HG03108 (cell line): ENCODE results near the gene TRIM45.
"Not testable (repeated sequence)": the region's sequence is repeated elsewhere in the genome, so short reads cannot be mapped to it uniquely, and the experiment has no call there.

Source experiments
- ATAC-seq: cut with Tn5 transposase; IDR thresholded peaks from one replicate; pipeline ENCODE4 v1.9.1; 2021; ENCODE audit warnings: moderate library complexity; ENCODE audit not compliant: unreplicated experiment

Gene TRIM45

DNA sequence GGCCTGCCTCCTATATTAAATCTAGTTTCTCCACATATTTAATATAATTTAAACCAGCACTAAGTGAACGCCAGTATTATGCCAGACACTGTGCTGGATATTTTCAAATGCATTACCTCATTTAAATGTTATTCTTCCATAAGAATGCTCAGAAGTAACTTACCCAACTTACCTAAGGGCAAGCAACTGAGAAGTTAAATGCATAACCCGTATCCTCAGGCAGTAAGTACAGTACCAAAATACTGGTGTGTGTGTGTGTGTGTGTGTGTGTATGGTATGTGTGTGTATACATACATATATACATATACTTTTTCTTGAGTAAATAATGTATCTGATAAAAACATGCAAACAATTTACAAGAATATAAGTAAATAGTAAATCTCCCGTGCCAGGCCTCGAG is 9.0 kb upstream of the TRIM45 start:
- no peak for ATAC-seq

- ATAC-seq: no peak
Observed at GRCh38 chr1:117128323-117129079, 7.0 kb upstream of the TRIM45 start.

DNA sequence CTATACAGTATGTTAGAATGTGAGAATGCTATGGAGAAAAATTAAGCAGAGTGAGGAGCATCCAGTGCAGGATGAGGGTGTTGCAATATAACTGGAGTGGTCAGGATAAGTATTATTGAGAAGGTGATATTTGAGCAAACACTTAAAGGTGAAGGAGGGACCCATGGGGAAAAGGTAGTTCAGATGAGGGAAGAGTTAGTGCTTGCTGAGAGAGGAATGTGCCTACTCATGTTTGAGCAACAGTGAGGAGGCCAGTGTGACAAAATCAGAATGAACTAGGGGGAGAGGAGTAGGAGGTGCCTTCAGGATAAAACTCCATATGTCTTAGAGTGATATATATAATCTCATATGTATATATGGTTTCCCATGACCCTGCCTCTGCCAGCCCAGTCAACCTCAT is 6.2 kb upstream of the TRIM45 start:
- ATAC-seq: no peak

DNA sequence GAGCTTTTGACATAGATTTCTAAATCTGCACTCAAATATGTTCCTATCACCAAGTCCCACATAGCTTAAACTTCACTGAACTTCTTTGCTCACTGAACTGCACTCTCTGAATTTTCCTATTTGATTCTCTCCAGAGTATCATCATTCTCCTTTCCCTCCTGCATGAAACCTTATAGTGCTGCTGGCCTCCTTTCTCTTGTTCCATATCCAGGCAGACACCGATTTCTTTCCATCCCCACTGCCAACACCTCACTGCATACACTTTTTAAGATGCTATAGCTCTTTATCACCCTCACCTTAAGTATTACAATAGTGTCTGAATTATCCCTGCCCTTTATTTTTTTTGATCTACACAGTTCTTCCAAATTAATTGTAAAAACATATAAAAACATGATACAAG is 3.1 kb upstream of the TRIM45 start:
- ATAC-seq: no peak

DNA sequence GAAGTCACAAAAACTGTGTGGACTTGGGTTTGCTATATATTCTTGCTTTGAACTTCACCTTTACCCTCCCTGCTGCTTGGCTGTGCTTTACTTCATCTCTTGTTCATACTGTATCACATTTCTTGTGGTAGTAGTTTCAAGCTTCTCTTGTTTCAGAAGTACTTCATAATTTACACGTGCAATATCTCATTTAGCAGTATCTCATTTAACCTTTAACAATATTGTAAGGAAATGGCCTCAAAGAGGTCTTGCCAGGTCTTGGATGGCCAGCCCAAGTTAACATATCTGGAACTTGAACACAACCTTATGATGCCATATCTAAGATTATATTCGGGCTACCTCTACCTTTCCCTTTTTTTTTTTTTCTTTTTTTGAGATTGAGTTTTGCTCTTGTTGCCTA is 1.7 kb upstream of the TRIM45 start:
- ATAC-seq: no peak

DNA sequence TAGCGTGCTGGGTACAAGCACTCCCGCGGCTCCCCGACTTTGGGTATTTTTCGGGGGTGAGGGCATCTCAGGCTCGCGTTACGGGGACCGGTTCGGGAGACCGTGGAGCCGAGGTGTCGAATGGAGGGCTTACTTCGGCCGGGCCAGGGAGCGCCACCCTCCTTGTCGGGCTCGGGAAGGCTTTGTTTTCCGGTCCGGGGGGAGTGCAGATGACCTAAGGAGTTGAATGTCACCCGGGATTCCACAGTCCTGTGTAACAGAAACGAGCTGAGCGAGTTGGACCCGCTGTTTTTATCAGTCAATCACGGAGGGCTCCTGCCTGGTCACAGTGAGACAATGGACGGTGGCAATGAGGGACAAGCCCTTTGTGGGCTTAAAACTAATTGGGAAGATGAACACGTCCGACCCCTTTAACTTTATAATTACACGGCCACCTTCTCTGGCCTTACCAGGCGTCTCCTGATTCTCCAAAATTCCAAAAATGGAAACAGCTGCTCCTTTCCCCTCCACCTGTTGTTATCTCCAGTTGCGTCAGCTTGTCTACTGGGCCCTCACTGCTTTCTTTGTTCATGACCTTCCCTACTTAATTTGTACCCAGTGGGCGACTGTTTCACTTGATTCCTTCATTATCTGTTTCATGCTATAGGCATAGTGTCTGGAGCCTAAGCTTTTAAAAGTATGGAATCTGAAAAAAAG is 929 bp upstream of the TRIM45 start:
- ATAC-seq: no peak

DNA sequence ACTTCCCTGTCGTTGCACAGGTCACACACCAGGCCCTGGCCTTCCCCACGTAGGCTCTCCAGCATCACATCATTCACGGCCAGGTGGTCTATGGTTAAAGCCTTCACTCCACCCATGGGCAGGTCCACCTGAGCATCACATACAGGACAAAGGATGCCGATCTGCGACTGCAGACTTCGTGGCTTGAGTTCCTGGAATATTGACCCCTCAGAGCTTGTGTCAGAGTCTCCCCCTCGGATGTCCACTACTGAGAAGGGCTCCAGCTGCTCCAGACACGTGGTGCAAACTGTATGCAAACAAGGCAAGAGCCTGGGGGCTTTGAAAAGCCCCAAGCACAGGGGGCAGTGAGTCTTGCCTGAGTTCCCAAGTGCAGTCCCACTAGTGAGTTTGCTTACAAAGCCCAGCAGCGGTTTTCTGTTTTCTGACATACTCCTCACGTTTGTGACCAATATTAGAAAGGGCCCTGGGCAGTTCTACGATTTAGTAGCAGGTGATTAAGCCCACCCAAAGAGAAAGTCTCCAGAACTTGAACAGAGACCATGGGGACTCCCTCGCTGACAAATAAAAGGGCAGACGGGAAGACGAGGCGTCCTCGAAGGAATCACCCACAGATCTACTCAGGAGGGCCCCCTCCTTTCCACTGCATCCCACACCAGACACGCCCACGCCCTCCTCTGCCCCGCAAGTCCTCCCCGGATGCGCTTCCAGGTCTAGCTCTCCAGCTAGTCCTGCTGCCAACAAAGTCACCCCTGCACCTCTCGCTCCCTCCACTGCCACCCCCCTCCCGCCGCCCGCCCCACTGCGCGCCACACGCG is 568 bp downstream of the TRIM45 start:
- ATAC-seq: no peak

GRCh38 chr1:117119144-117119543 is 2.4 kb downstream of the TRIM45 start:
- not testable (repeated sequence) for ATAC-seq

- no peak for ATAC-seq
Observed at GRCh38 chr1:117118137-117118536, 3.4 kb downstream of the TRIM45 start.

- ATAC-seq: no peak
Observed at GRCh38 chr1:117117697-117118096, 3.9 kb downstream of the TRIM45 start.

- no peak for ATAC-seq
Observed at GRCh38 chr1:117116784-117117130, 4.8 kb downstream of the TRIM45 start.

DNA sequence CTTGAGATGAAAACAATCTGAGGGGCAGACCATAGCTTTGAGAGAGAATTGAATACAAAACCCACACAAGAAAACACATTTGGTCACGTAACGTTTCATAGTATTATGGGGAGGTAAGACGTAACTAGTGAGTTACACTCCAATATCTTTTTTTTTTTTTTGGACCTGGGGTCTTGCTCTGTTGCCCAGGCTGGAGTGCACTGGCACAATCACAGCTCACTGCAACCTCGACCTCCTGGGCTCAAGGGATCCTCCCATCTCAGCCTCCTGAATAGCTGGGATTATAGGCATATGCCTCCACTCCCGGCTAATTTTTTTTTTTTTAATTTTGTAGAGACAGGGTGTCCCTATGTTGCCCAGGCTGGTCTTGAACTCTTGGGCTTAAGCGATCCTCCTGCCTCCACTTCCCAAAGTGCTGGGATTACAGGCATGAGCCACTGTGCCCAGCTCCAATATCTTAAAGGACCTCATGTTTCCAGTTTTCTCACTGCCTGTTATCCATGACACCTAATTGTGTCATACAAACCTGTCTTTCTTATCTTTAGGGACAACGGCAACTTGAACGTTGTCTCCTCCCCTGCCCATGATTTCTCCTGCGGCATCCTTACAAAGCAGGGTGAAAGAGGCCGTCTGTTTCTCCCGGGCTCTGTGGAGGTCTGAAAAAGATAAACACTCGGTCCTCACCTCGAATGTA is 5.3 kb downstream of the TRIM45 start:
- ATAC-seq: no peak

- no peak for ATAC-seq
Observed at GRCh38 chr1:117114877-117115276, 6.7 kb downstream of the TRIM45 start.

GRCh38 chr1:117113199-117113598 is 8.3 kb downstream of the TRIM45 start:
- ATAC-seq: no peak

DNA sequence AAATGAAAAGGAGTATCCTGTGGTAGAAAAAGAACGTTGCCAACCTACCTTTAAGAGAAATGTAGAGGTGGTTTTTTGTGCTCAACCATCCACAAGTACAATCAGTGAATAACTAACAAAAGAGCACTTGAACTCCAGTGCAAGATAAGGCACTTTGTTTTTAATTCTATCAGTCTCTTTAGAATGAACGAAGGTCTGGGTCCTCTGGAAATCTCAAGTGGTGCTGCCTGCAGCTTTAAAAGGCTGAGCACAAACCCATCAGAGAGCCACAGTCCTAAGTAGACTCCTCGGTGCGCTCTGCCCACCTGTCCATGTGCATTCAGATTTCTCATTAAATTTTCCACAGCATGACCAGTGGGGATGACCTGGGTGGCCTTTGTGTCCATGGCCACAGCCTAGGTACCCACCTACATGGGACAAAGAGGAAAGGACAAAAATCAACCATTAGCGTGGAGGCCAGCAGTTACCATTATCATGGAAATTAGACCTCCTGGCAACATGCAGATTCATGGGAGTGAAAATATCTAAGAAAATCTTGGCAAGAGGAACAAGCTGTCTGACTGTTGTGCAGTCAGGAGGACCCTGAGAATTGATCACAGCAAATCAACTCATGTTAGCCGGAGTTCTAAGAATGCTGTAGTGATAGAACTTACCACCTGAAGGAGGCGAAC is 9.4 kb downstream of the TRIM45 start:
- no peak for ATAC-seq

DNA sequence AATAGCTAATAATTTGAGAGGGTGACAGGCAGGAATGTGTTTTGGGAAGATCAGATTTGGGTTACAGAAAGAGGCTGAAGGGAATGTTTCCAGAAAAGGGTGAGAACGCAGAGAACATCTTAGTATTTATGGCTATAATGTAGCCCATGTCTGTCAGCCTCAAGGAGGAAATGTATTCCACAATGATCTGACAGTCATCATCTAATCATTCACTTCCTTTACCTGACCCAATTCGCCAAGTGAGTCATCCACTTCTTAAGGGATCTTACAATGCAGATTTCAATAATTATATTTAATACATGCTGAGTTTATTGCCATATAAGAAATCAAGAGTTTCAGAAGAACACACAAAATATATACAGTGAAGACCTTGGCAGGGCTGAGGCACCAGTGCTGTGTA is 10.8 kb downstream of the TRIM45 start:
- ATAC-seq: no peak

DNA sequence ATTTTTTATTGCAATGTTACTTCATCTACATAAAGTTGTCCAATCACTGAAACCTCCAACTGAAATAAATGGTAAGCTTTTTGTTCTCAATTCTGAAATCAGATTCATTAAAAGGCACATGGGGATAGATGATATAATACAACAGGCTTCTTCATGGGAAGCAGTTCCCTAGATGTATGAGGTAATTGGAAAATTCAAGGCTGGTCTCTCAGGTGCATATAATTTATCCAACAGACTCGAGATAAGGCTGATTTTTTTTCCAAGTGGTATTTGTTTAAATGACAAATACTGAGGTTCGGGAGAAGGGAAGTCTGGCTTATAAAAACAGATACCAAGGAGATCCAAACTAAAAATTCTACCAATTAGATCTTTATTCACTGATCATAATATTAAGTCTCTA is 14.2 kb downstream of the TRIM45 start:
- ATAC-seq: no peak

DNA sequence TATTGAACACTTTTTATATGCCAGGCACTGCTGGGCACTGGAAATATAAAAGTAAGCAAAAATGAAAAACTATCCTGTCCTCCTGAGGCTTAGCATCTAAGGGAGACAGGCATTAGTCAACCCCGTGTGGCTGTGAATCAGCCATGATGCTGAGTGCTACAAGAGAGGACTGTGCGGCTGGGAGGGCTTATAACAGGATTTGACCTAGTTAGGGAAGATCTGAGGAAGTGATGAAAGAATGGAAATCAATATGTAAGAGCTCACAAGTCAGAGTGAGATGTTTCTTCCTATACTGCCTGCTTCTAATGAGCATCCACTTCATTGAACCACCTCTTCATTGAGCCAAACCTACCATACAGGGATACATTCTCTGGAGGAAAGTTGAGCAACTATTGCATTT is 15.1 kb downstream of the TRIM45 start:
- ATAC-seq: no peak

GRCh38 chr1:117105722-117106121 is 15.8 kb downstream of the TRIM45 start:
- no peak for ATAC-seq

DNA sequence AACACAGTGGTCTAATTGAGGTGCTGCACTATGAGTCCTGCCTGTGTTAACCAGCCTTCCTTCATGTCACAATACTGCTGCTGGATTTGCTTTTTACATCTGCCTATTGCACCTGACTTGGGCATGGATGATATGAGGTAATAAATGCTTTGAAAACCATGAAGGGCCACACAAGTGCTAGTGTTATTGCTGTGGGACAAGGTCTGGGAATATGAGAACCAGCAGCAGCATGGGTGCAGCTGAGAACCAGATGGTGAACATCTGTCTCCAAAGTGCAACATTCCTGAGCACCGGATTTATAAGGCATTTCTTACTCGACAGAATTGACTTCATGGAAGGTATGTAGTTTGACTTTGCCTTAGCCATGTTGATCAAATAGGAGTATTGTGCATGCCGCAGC is 16.6 kb downstream of the TRIM45 start:
- ATAC-seq: no peak

DNA sequence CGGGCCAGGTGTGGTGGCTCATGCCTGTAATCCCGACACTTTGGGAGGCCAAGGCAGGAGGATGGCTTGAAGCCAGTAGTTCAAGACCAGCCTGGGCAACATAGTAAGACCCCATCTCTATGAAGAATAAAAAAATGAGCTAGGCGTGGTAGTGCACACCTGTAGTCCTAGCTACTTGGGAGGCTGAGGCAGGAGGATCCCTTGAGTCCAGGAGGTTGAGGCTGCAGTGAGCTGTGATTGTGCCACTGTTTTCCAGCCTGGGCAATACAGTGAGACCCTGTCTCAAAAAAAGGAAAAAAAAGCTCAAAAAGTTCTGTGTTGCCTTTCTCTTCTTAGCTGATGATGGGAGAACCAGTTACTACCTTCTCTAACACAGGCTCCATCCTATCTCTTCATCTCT is 19.7 kb downstream of the TRIM45 start:
- not testable (repeated sequence) for ATAC-seq
